HepG2 (cell line): ENCODE results near the gene DHRS9. TPM values are rescaled to one million over a fixed set of nuclear protein-coding genes. Genes with fewer than 3 reads are reported as not detected.

Experiments used
- ATAC-seq: fragments of 200-7000 bp; cut with Tn5 transposase; 3 replicates; pipeline ENCODE4 v1.9.1; 2020; ENCODE audit warnings: mild to moderate bottlenecking, moderate library complexity
- BruUV-seq: library from RNA; stranded (reverse); fragments of 400-500 nt; replicated peaks from 2 replicates; lab custom pipeline; 2021; lab: Mats Ljungman, UMichigan
- CTCF ChIA-PET: fragments of 300-600 bp; formaldehyde crosslinking; extraction: SDS; loops from one replicate; lab custom pipeline; 2021; ENCODE audit warnings: low total read pairs, inconsistent platforms, low intra/inter-chr PET ratio; lab: Yijun Ruan, JAX
- POLR2A ChIA-PET: fragments of 350-600 bp; sonication (Branson Sonifier 250); formaldehyde crosslinking; loops from one replicate; lab custom pipeline; 2020; ENCODE audit warnings: antibody characterized with exemption, inconsistent platforms; lab: Yijun Ruan, JAX
- DNase-seq: peaks from one replicate; pipeline ENCODE4 v3.0.0-alpha.2; 2015; ENCODE audit warnings: low spot score
- FAIRE-seq: peaks from 3 replicates; lab custom pipeline; 2011; peaks lifted over from hg19 to GRCh38; lab: Jason Lieb, UNC
- H2AFZ ChIP-seq: one replicate; pipeline ENCODE4 v1.6.1; 2011; ENCODE audit warnings: low read length, inconsistent platforms
- H3K27ac ChIP-seq: fragments of 300-600 bp; 3 replicates; pipeline ENCODE4 v1.8.0; 2011; ENCODE audit warnings: mixed run types, mild to moderate bottlenecking, mixed read lengths, low read length, inconsistent platforms; ENCODE audit not compliant: insufficient read depth; ENCODE audit errors: extremely low read length
- H3K27me3 ChIP-seq, 2 experiments: fragments of 200-600 bp in 1 of 2; 2 replicates in 1 of 2; 3 replicates in 1 of 2; pipeline versions ENCODE4 v1.6.0 to v1.8.0; 2011; ENCODE audit warnings: low read length in 2 of 2, mild to moderate bottlenecking in 2 of 2, moderate library complexity in 2 of 2, inconsistent platforms in 1 of 2; ENCODE audit not compliant: insufficient read depth in 2 of 2, control insufficient read depth in 1 of 2
- H3K36me3 ChIP-seq, 2 experiments: fragments of 200-600 bp in 1 of 2; replicated peaks in 1 of 2; 2 replicates in 1 of 2; 3 replicates in 1 of 2; pipeline versions ENCODE4 v1.5.1 to v1.8.0; 2011; ENCODE audit warnings: low read length in 2 of 2, inconsistent platforms in 1 of 2; ENCODE audit not compliant: insufficient read depth in 2 of 2, control insufficient read depth in 1 of 2
- H3K4me1 ChIP-seq: 2 replicates; pipeline ENCODE4 v1.5.1; 2012; ENCODE audit warnings: low read length, inconsistent platforms; ENCODE audit not compliant: insufficient read depth
- H3K4me2 ChIP-seq: 2 replicates; pipeline ENCODE4 v1.6.0; 2011; ENCODE audit warnings: low read depth, low read length, inconsistent platforms
- H3K4me3 ChIP-seq, 3 experiments: fragments of 200-600 bp in 1 of 3; sonication (generic), shearing (Covaris generic) in 1 of 3; replicated peaks in 1 of 3; 2 replicates each; pipeline ENCODE4 v1.5.1; 2011 to 2016; ENCODE audit warnings: low read length in 3 of 3, inconsistent platforms in 2 of 3, low read depth in 2 of 3, mild to moderate bottlenecking in 2 of 3, control low read depth in 1 of 3, mixed read lengths in 1 of 3; ENCODE audit not compliant: insufficient read depth in 1 of 3
- H3K79me2 ChIP-seq: one replicate; pipeline ENCODE4 v1.6.1; 2011; ENCODE audit warnings: low read length, inconsistent platforms; ENCODE audit not compliant: insufficient read depth
- H3K9ac ChIP-seq: 2 replicates; pipeline ENCODE4 v1.6.0; 2011; ENCODE audit warnings: mild to moderate bottlenecking, low read depth, low read length, inconsistent platforms; ENCODE audit not compliant: insufficient read depth
- H3K9me3 ChIP-seq: 2 replicates; pipeline ENCODE4 v1.5.1; 2012; ENCODE audit warnings: mild to moderate bottlenecking, low read length
- H4K20me1 ChIP-seq: 2 replicates; pipeline ENCODE4 v1.6.0; 2011; ENCODE audit warnings: inconsistent platforms, mild to moderate bottlenecking, low read length, moderate library complexity; ENCODE audit not compliant: insufficient read depth
- AKAP8 ChIP-seq: sonication (generic); formaldehyde crosslinking; IDR thresholded peaks from 2 replicates; pipeline ENCODE4 v1.5.1; 2020; ENCODE audit warnings: mild to moderate bottlenecking, missing genetic modification reagents
- CHD4 ChIP-seq: fragments of 200-600 bp; sonication (generic); IDR thresholded peaks from 2 replicates; pipeline ENCODE4 v1.7.0; 2017; ENCODE audit warnings: mild to moderate bottlenecking, low read length, borderline replicate concordance
- ELF1 ChIP-seq: sonication (generic); formaldehyde crosslinking; IDR thresholded peaks from 2 replicates; pipeline ENCODE4 v1.4.0; 2020; ENCODE audit warnings: missing genetic modification reagents
- HOXA7 ChIP-seq: sonication (generic); formaldehyde crosslinking; IDR thresholded peaks from 2 replicates; pipeline ENCODE4 v1.8.1; 2022; ENCODE audit warnings: mild to moderate bottlenecking, missing genetic modification reagents, moderate library complexity
- JUN ChIP-seq: sonication (generic); formaldehyde crosslinking; IDR thresholded peaks from 2 replicates; pipeline ENCODE4 v1.4.0; 2020; ENCODE audit warnings: mild to moderate bottlenecking, missing genetic modification reagents
- NFE2 ChIP-seq: sonication (generic); formaldehyde crosslinking; IDR thresholded peaks from 2 replicates; pipeline ENCODE4 v1.4.0; 2020; ENCODE audit warnings: missing genetic modification reagents
- NR2F2 ChIP-seq: IDR thresholded peaks from 2 replicates; pipeline ENCODE4 v1.6.1; 2012; ENCODE audit warnings: low read depth, inconsistent platforms, borderline replicate concordance
- NRL ChIP-seq: sonication (generic); formaldehyde crosslinking; IDR thresholded peaks from 2 replicates; pipeline ENCODE4 v1.5.0; 2020; ENCODE audit warnings: missing genetic modification reagents, mild to moderate bottlenecking, moderate library complexity, borderline replicate concordance
- PCBP2 ChIP-seq: fragments of 200-400 bp; formaldehyde crosslinking; optimal IDR thresholded peaks from 2 replicates; pipeline ENCODE3; 2018; ENCODE audit warnings: low read length, low read depth; ENCODE audit not compliant: poor library complexity, severe bottlenecking
- POGK ChIP-seq: sonication (generic); formaldehyde crosslinking; conservative IDR thresholded peaks from 2 replicates; pipeline ENCODE4 v1.8.0; 2022; ENCODE audit warnings: mild to moderate bottlenecking, moderate library complexity, missing genetic modification reagents
- SIX1 ChIP-seq: sonication (generic); formaldehyde crosslinking; IDR thresholded peaks from 2 replicates; pipeline ENCODE4 v1.4.0; 2020; ENCODE audit warnings: missing genetic modification reagents, borderline replicate concordance
- SPEN ChIP-seq: sonication (generic); formaldehyde crosslinking; IDR thresholded peaks from 2 replicates; pipeline ENCODE4 v1.5.1; 2020; ENCODE audit warnings: low read depth, mild to moderate bottlenecking, missing genetic modification reagents
- TFDP2 ChIP-seq: sonication (generic); formaldehyde crosslinking; IDR thresholded peaks from 2 replicates; pipeline ENCODE4 v1.4.0; 2020; ENCODE audit warnings: missing genetic modification reagents
- U2AF1 ChIP-seq: fragments of 200-400 bp; formaldehyde crosslinking; optimal IDR thresholded peaks from 2 replicates; pipeline ENCODE3; 2017; ENCODE audit warnings: mild to moderate bottlenecking, low read depth, low read length
- YEATS4 ChIP-seq: sonication (generic); formaldehyde crosslinking; IDR thresholded peaks from 2 replicates; pipeline ENCODE4 v1.4.0; 2020; ENCODE audit warnings: missing genetic modification reagents, borderline replicate concordance
- ZNF263 ChIP-seq: sonication (generic); formaldehyde crosslinking; IDR thresholded peaks from 2 replicates; pipeline ENCODE4 v1.4.0; 2020; ENCODE audit warnings: missing genetic modification reagents
- ZNF569 ChIP-seq: sonication (generic); formaldehyde crosslinking; IDR thresholded peaks from 2 replicates; pipeline ENCODE4 v1.5.0; 2020; ENCODE audit warnings: mild to moderate bottlenecking, missing genetic modification reagents, moderate library complexity, borderline replicate concordance
- ZNF619 ChIP-seq: sonication (generic); formaldehyde crosslinking; IDR thresholded peaks from 2 replicates; pipeline ENCODE4 v1.4.0; 2020; ENCODE audit warnings: mild to moderate bottlenecking, missing genetic modification reagents
- WGBS: methylation state at CpG from one replicate; pipeline ENCODE4 v1.1.6; 2017; ENCODE audit warnings: low lambda C conversion rate; 5-methylcytosine and 5-hydroxymethylcytosine counted together
- in situ Hi-C: cut with HindIII; loops from 2 replicates; pipeline ENCODE4 v1.10.0; 2017; ENCODE audit warnings: low pct_unique_long_range_greater_than_20kb; ENCODE audit not compliant: extremely low pct_ligation_motif_present
- intact Hi-C: fragments of 100-400 bp; cut with micrococcal nuclease; formaldehyde crosslinking; loops from one replicate; pipeline ENCODE4 v1.10.0; 2022; ENCODE audit not compliant: unreplicated experiment
- polyA plus RNA-seq, 8 experiments: library from polyadenylated mRNA; depleted of rRNA in 3 of 8; stranded (reverse) in 7 of 8; unstranded in 1 of 8; fragments of >200 nt; fragmentation: Illumina TruSeq in 4 of 8; extraction: Trizol in 4 of 8; gene quantifications; 2 replicates each; pipeline versions ENCODE4 v1.2.1 to v1.2.3, GENCODE V29; 2011 to 2016; ENCODE audit warnings: low read depth in 4 of 8, missing spikeins in 1 of 8, mixed read lengths in 1 of 8; ENCODE audit not compliant: insufficient read depth in 1 of 8
- total RNA-seq, 5 experiments: library from RNA; depleted of rRNA; stranded (reverse); fragments of >200 nt; fragmentation: Illumina TruSeq; extraction: Trizol; gene quantifications; 2 replicates each; pipeline ENCODE4 v1.2.3, GENCODE V29; 2016; ENCODE audit warnings: low read depth in 1 of 5
- TF ChIP-seq, protein P1 (sequence below): sonication (generic); formaldehyde crosslinking; IDR thresholded peaks from 2 replicates; pipeline ENCODE4 v1.5.1; 2020; ENCODE audit warnings: mild to moderate bottlenecking, missing genetic modification reagents, moderate library complexity

DHRS9 gene
- total and polyA plus RNA-seq, 2 of the 13 experiments (the other 11 are each of a cell fraction or from before 2014, with no cell fraction given): not detected

- no peaks in the 10 kb centered on the region for H4K20me1 ChIP-seq
- in situ Hi-C loops (no loop called here), intact Hi-C loops (no loop called here)
- H3K4me3 ChIP-seq: no peak overlapping the region
- TF ChIP-seq U2AF1 (no peak), ELF1 (CRISPR knock-in tag) (no peak), AKAP8 (CRISPR knock-in tag) (no peak), YEATS4 (CRISPR knock-in tag) (no peak), SPEN (CRISPR knock-in tag) (no peak), ZNF263 (CRISPR knock-in tag) (no peak), TFDP2 (CRISPR knock-in tag) (no peak), SIX1 (no peak), ZNF619 (no peak), POGK (CRISPR knock-in tag) (no peak), JUN (CRISPR knock-in tag) (no peak), HOXA7 (CRISPR knock-in tag) (no peak), NR2F2 (no peak), CHD4 (no peak), PCBP2 (no peak), NFE2 (no peak), NRL (no peak), ZNF569 (CRISPR knock-in tag) (no peak)
- TF ChIP-seq, protein P1, sequence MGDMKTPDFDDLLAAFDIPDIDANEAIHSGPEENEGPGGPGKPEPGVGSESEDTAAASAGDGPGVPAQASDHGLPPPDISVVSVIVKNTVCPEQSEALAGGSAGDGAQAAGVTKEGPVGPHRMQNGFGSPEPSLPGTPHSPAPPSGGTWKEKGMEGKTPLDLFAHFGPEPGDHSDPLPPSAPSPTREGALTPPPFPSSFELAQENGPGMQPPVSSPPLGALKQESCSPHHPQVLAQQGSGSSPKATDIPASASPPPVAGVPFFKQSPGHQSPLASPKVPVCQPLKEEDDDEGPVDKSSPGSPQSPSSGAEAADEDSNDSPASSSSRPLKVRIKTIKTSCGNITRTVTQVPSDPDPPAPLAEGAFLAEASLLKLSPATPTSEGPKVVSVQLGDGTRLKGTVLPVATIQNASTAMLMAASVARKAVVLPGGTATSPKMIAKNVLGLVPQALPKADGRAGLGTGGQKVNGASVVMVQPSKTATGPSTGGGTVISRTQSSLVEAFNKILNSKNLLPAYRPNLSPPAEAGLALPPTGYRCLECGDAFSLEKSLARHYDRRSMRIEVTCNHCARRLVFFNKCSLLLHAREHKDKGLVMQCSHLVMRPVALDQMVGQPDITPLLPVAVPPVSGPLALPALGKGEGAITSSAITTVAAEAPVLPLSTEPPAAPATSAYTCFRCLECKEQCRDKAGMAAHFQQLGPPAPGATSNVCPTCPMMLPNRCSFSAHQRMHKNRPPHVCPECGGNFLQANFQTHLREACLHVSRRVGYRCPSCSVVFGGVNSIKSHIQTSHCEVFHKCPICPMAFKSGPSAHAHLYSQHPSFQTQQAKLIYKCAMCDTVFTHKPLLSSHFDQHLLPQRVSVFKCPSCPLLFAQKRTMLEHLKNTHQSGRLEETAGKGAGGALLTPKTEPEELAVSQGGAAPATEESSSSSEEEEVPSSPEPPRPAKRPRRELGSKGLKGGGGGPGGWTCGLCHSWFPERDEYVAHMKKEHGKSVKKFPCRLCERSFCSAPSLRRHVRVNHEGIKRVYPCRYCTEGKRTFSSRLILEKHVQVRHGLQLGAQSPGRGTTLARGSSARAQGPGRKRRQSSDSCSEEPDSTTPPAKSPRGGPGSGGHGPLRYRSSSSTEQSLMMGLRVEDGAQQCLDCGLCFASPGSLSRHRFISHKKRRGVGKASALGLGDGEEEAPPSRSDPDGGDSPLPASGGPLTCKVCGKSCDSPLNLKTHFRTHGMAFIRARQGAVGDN: no peak
- H3K4me1 ChIP-seq: no peaks in the 10 kb centered on the region
- DNase-seq: no peak
- H3K9ac ChIP-seq: no peak overlapping the region
- H3K27me3 ChIP-seq: peaks cover 0 to 8% of the 10 kb centered on the region in 2 experiments; a peak in 2 of 5 replicates
- ATAC-seq: peak; percentile 36
- H3K9me3 ChIP-seq: no peaks in the 10 kb centered on the region
- CTCF ChIA-PET: no interaction called here
- no peaks in the 10 kb centered on the region for H3K79me2 ChIP-seq
- FAIRE-seq: no peak
- POLR2A ChIA-PET: no interaction called here
- H3K27ac ChIP-seq: no peak overlapping the region
- no peak overlapping the region for H2AFZ ChIP-seq
- H3K4me2 ChIP-seq: no peak overlapping the region
- WGBS: 33% methylated on average over 5 of the region's 5 CpGs
- no peaks in the 10 kb centered on the region for H3K36me3 ChIP-seq
- BruUV-seq: no TSS peak
These were observed 60.4 kb downstream of the DHRS9 start for GRCh38 chr2:169129703-169130243.
